Measurements from ENCODE around the gene DSPP. TPM values are rescaled to one million over a fixed set of nuclear protein-coding genes. Genes with fewer than 3 reads are reported as not detected.
A peak's percentile ranks its signal among the peaks of the same experiment; 100 is the strongest.

DSPP gene
- total RNA-seq (under 1 TPM in 1 of 9 donors, not detected in 8; 0.06 TPM), polyA plus RNA-seq (not detected)
- long read RNA-seq, donor 1: 0 reads
- long read RNA-seq, donor 2: 0 reads
- long read RNA-seq, donor 3: 0 reads
- long read RNA-seq, donor 4: 0 reads
- long read RNA-seq, donor 5: 0 reads
- long read RNA-seq, donor 6: 0 reads
- long read RNA-seq, donor 7: 0 reads
- long read RNA-seq, donor 8: 0 reads
- long read RNA-seq, donor 9: 0 reads
- long read RNA-seq, donor 10: 0 reads

GRCh38 chr4:87608229-87608628 lies at the start of gene DSPP:
TSS of gene DSPP (plus strand) at chr4:87608529. CDS start at chr4:87610909, 2,380 bp downstream.
- no peak for DNase-seq
- H3K4me3 ChIP-seq: no peak within 1 kb of the TSS
- H3K27me3 ChIP-seq: peaks cover 13% of the 10 kb centered on the region
- no peaks in the 10 kb centered on the region for H3K9me3 ChIP-seq (replicated peaks in 1 of 3)
- intact Hi-C loops (cut with DNase I): no loop called here
- TF ChIP-seq POLR2A (IDR thresholded peaks at IDR 0.05) (no peak), CTCF (IDR thresholded peaks at IDR 0.05) (no peak)
- WGBS, 4 donors: 79 to 93% (median 89%) methylated on average over 4 of the region's 4 CpGs
- H3K27ac ChIP-seq: no peak within 1 kb of the TSS
- H3K36me3 ChIP-seq (replicated peaks in 1 of 2): no peaks in the 10 kb centered on the region
- H3K4me1 ChIP-seq (replicated peaks in 1 of 2): no peaks in the 10 kb centered on the region

- Histone ChIP-seq H3K27ac (no peak overlapping the region), H3K4me1 (replicated peaks in 1 of 2) (no peaks in the 10 kb centered on the region), H3K36me3 (replicated peaks in 1 of 2) (no peaks in the 10 kb centered on the region), H3K4me3 (no peak overlapping the region), H3K27me3 (no peaks in the 10 kb centered on the region), H3K9me3 (replicated peaks in 1 of 3) (no peaks in the 10 kb centered on the region)
- WGBS, 4 donors: 38 to 68% (median 43%) methylated on average over 6 to 8 of the region's 8 CpGs
- TF ChIP-seq CTCF (IDR thresholded peaks at IDR 0.05) (no peak), POLR2A (IDR thresholded peaks at IDR 0.05) (no peak)
- intact Hi-C loops (cut with DNase I): no loop called here
- peak in 2 of 7 donors; percentile 1 to 59 for DNase-seq
Observed at GRCh38 chr4:87559090-87559837, 49.1 kb upstream of the DSPP start.

GRCh38 chr4:87560802-87561201 lies 47.5 kb upstream of the DSPP start:
- intact Hi-C loops (cut with DNase I): no loop called here
- no peaks in the 10 kb centered on the region for H3K27me3 ChIP-seq
- WGBS, 4 donors: 80 to 97% (median 92%) methylated on average over 2 of the region's 2 CpGs
- H3K4me1 ChIP-seq (replicated peaks in 1 of 2): no peaks in the 10 kb centered on the region
- no peaks in the 10 kb centered on the region for H3K36me3 ChIP-seq (replicated peaks in 1 of 2)
- H3K9me3 ChIP-seq (replicated peaks in 1 of 3): no peaks in the 10 kb centered on the region
- no peak for DNase-seq
- no peak overlapping the region for H3K4me3 ChIP-seq
- no peak overlapping the region for H3K27ac ChIP-seq
- TF ChIP-seq CTCF (IDR thresholded peaks at IDR 0.05): no peak
- no peak for TF ChIP-seq POLR2A (IDR thresholded peaks at IDR 0.05)

- Histone ChIP-seq H3K4me1 (replicated peaks in 1 of 2) (peaks cover 0 to 6% of the 10 kb centered on the region in 2 donors), H3K27ac (no peak overlapping the region), H3K4me3 (no peak overlapping the region), H3K27me3 (no peaks in the 10 kb centered on the region), H3K9me3 (replicated peaks in 1 of 3) (no peaks in the 10 kb centered on the region), H3K36me3 (replicated peaks in 1 of 2) (no peaks in the 10 kb centered on the region)
- 75 to 84% (median 77%) methylated on average over 4 of the region's 4 CpGs for WGBS, 4 donors
- DNase-seq: no peak
- TF ChIP-seq POLR2A (IDR thresholded peaks at IDR 0.05): no peak
- TF ChIP-seq CTCF (IDR thresholded peaks at IDR 0.05): no peak
- intact Hi-C loops (cut with DNase I): no loop called here
Observed at GRCh38 chr4:87565746-87566145, 42.6 kb upstream of the DSPP start.
